Endometrium (tissue), 2 donors: Measurements from ENCODE around the gene NFIX.

Experiments used
- FAIRE-seq: peaks from 2 replicates; lab custom pipeline; 2012; peaks lifted over from hg19 to GRCh38; lab: Jason Lieb, UNC
- donor health status: control.
- donor health status: control.

NFIX gene

GRCh38 chr19:13109361-13110098 lies 114.3 kb downstream of the NFIX start:
- FAIRE-seq: no peak

GRCh38 chr19:13110099-13110610 lies 114.9 kb downstream of the NFIX start:
- FAIRE-seq: no peak

GRCh38 chr19:13112555-13112954 lies 117.3 kb downstream of the NFIX start:
- no peak for FAIRE-seq

- no peak for FAIRE-seq
Observed at GRCh38 chr19:13115936-13116281, 120.6 kb downstream of the NFIX start.

DNA sequence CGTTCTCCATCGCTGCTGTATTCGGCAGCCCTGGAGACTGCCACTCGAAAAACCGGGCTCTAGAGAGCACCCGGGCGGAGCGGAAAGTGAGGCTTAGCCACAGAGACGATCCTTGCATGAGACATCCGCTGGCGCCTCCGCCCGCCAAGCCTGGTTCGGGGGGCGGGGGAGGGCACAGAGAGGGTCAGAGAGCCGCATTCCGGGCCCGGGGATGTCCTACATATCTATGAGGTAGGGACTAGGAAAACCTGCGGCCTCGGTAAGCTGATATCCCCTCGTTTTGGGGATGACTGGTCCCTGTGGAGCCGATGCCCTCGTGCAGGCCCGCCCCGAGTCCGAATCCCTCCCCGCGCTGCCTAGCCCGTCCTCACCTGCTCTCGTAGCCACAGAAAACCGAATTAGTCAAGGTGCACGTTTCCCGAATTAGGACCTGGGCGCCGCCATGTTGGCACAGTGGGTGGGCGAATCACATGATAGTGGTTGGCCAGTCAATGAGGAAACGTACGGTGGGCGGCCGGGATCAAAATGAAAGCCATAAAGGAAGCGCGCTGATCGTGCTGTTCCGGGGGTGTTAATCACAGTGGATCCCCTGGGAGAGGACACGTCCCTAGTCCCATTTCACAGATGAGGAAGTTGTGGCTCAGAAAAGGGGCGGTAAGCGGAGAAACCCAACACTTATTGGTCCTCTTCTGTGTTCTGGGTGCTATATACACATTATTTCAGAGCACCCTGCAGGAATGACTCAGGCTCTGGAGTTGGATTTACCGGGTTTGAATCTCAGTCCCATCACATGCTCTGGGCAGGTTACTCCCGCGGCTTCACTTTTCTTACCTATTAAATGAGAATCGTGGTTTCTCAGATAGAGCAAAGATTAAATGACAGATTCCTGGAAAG lies 121.3 kb downstream of the NFIX start, which contains the start of gene TRMT1:
Gene TRMT1 (minus strand): TSS at position 459 of the 894 bp plus-strand sequence. CDS start 341 bp downstream, at position 118.
- no peak for FAIRE-seq

- FAIRE-seq: no peak
Observed at GRCh38 chr19:13117176-13117771, 122.0 kb downstream of the NFIX start.

DNA sequence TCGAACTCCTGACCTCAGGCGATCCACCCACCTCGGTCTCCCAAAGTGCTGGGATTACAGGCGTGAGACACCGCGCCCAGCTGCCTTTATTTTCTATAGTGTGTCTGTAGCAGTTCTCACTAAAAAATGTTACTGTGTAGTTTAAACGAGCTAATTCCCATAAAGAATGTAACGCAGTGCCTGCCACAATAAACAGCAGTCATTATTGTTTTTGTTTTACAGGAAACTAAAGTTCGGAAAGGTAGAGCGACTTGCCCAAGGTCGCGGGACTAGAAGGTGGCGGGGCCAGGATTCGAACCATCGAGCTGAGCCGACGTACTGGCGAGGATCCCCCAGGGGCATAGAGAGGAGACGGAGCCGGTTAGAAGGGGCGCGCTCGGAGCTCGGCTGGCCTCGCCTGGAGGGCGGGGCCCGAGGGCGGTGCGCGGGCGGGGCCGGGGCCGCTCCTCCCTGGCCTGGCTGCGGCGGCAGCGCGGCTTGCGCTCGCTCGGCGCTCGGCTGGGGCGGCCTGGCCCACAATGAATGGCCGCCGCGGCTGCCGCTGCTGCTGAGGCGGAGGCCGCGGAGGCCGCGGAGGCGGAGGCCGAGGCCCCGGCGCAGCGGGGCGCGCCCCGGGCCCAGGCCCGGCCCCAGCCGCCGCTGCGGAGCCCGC lies 122.6 kb downstream of the NFIX start, which contains the start of gene NACC1:
Gene NACC1 (plus strand): TSS at position 493 of the 652 bp plus-strand sequence. CDS start 16,944 bp downstream, outside the sequence.
- no peak for FAIRE-seq

DNA sequence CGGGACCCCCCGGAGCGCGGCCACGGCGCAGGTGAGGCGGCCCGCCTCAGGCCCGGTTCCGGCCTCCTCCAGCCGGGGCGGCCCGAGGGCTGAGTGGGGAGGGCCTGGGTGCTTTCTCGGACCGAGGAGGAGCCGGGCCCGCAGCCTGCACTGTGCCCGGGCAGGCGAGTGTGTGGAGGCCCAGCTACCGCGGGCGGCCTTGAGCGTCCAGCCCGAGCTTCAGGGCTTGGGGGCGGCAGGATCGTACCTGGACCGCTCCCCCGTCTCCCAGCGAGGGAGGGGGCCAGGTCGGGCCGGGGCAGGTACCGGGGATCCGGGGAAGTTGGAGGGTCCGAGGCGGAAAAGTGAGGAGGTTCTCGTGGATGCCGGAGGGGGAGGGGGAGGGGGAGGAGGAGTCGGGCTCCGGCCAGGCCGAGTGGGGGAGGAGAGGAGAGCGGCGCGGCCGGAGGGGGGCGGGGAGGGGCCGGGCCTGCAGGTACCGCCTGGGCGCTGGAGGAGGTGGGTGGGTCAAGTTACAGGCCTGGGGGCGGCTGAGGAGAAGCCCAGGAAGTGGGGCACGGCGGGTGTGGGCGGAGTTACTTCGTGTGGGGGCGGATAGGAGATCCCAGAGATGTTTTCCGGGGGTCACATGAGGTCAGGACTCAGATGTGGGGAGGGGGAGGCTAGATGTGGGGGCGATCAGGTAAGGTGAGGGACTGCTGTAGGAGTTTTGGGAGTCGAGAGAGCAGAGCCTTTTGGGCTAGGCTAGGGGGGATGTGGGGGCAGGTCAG lies 123.3 kb downstream of the NFIX start:
- no peak for FAIRE-seq

DNA sequence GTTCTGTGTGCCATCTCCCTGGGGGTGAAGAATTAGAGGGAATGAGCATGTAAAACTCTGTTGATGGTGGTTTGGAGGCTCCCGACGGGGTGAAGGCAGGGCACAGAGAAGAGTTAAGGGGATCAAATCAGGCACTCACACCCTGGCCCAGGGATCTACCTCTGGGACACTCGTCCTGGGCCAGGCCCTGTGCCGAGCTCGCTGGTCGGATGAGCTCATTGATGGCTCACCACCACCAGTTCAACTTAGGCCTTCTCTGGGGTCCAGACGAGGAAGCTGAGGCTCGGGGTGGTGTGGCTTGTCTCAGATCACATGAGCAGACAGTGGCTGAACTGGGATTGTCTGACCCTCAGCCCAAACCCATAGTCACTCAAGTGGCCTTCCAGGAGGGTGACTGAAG lies 124.4 kb downstream of the NFIX start:
- FAIRE-seq: no peak

DNA sequence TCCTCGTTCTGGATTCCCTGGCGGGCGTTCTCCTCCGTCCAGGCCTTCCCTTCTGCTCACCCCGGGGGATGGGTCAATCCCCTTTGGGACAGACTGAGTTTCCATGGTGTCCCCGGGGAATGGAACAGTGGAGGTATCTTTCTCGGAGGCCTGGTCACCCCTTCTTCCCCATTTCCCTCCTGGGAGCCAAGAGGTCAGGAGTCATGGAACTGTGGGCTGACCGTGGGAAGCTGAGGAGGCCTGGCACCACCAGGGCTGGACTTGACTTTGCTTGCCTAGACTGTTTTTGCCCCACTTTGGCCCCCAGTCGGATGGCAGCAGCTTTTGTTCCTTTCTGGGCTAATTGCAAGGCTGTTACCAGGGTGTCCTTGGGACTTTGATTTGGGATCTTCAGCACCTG lies 124.8 kb downstream of the NFIX start:
- FAIRE-seq: no peak

GRCh38 chr19:13120817-13121216 lies 125.5 kb downstream of the NFIX start:
- FAIRE-seq: no peak

DNA sequence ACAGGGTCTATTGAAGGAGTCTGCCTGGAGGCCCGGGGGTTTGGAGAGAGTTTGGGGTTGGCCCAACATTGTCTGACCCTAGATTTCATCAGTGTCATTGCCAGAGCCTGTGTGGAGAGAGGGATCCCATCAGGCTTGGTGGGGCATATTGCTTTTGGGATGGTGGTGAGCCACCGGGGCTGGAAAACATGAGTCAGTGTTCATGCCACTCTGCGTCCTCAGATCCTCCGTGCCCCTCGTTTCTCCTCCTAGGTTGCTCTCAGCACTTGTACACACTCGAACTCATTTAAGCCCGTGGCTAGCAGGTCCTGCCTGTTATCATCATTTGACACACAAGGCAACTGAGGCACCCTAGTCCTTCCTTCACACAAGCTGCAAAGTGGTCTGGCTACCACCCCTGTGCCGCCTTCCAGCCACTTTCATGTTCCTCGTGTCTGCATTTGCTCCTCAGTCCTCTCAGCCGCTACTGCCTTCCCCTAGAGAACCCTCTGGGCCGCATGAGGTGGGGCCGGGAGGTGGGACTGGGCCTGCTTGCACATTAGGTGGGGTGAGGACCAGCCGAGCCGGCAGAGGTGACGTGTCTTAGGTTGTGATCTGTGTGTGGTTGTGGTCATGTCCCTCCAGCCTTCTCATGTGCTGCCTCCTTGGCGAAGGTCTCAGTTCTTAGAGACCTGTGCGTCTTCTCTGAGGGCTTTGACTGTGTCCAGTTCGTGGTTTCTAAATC lies 126.4 kb downstream of the NFIX start:
- no peak for FAIRE-seq

DNA sequence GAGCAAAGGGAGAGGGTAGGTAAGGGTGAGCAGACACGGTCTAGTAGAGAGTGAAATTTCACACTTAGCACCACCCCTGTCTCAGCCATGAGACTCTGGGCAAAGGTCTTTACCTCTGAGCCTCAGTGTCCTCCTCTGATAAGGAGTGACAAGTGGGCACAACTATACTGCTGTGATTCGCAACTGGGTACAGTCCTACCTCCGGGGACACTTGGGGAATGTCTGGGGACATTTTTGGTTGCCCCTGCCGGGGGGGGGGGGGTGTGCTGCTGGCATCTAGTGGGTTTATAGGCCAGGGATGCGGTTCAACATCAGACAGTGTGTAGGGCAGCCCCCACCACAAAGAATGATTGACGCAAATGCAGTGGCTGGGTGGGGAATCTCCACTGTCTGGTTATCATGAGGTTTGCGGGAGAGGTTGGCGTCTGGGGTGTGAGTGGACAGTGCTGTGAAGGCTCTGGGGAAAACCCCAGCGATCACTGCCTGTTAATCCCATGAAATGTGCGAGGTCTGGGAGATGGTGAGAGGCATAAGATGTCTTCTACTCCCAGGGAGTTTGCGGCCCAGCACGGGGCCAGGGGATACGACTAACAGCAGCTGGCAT lies 127.1 kb downstream of the NFIX start:
- FAIRE-seq: no peak

DNA sequence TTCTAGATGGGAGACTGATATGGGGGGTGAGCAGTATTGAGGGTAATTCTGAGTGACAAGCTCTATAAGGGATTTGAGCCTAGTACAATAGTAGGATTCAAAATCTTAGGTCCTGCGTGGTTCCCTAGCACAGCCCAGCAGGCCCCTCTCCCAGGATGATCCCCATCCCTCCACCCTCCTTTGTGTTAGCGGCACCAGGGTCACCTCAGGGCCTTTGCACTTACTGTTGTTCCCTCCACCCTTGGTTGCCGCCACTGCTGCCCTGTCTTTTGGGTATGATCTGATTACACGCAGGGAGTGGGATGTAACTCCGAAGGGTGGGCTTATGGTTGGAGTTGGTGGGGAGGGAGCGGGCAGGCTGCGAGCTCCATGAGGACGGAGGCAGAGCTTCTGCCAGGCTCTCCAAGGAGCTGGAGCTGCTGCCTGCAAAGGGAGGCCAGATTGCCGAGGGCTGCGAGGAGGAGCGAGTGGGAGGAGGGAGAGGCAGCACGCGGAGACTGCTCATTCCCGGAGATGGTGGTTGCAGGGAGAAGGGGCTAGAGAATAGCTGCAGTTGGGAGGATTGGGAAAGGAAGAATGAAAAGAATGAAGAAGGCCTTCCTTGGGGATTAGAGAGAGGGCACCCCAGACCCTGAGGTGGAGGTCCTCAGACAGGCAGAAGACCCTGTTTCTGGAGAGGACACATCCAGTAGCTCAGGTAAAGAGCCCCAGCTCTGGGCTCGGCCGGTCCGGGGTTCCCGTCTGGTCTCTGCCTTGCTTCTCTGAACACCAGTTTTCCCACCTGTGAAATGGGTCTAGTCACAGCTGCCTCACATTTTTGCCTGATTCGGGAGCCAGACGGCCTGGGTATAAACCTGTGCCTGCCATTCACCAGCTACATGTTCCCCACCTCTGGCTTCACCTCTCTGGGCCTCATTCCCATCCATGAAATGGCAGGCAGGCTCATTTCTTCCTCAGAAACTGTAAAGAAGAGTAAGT lies 128.0 kb downstream of the NFIX start:
- no peak for FAIRE-seq

- no peak for FAIRE-seq
Observed at GRCh38 chr19:13127051-13127450, 131.8 kb downstream of the NFIX start.

DNA sequence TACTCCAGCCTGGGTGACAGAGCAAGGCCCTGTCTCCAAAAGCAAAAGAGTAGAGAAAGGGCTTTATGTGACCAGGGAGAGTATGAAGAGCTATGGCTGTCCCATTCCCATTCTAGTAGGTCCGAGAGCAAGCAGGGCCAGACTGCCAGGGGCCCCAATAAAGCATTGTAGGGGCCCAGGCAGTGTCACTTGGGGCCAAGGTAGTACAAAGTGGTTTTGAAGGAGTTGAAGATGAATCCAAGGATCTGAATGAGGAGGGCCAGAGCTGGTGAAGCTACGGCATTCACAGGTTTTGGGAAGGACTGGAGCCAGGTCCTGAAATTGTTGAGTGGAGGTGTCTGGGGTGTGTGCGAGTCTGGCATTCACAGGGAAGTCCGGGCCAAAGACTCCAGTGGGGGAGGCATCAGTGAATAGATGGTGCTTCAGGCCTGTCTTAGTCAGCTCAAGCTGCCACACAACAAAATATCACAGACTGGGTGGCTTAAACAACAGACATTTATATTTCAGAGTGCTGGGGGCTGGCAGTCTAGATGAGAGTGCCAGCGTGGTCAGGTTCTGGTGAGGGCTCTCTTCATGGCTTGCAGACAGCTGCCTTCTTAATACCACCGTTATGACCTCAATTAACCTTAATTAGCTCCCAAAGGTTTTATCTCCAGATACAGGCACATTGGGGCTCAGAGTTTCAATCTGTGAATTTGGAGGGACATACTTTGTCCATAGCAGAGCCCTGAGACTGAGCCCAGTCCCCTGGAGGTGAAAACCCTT lies 132.7 kb downstream of the NFIX start:
- FAIRE-seq: no peak

GRCh38 chr19:13128583-13128982 lies 133.3 kb downstream of the NFIX start:
- FAIRE-seq: no peak

DNA sequence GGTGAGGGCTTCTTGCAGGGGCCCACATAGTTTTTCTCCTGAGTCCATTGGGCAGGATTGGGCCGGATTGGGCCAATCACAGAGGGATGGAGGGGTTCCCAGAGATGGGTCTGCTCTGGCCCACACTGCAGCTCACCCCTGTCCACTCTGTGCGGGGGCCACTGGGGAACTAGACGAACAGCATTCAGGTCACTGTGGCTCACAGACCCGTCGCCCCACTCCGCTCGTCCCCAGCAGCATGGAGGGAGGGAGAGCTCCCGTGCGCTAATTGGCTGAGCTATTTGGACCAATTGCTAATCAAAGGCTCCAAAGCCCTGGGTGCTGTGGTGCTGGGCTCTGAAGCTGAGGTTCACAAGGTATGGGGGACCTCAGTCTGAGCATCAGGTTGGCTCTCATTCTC lies 134.1 kb downstream of the NFIX start:
- FAIRE-seq: no peak
